ENCODE measurements around the gene TOLLIP.
A peak's percentile ranks its signal among the peaks of the same experiment; 100 is the strongest.

The TOLLIP gene

GRCh38 chr11:1226226-1226985, 83.0 kb downstream of the TOLLIP start:
- H3K27ac ChIP-seq (ENCODE audit: poor library complexity, severe bottlenecking): no peak overlapping the region
- ATAC-seq (ENCODE audit: low read depth): no peak
- no peak for TF ChIP-seq CTCF (IDR thresholded peaks at IDR 0.05; ENCODE audit: poor library complexity, severe bottlenecking)

GRCh38 chr11:1225386-1226225, 83.8 kb downstream of the TOLLIP start:
- Histone ChIP-seq H3K4me3 (ENCODE audit: severe bottlenecking) (no peak overlapping the region), H3K9me3 (ENCODE audit: severe bottlenecking) (no peaks in the 10 kb centered on the region), H3K4me1 (ENCODE audit: insufficient read depth, poor library complexity, severe bottlenecking) (no peaks in the 10 kb centered on the region), H3K27me3 (ENCODE audit: insufficient read depth, poor library complexity, severe bottlenecking) (peaks cover 30% of the 10 kb centered on the region), H3K27ac (ENCODE audit: poor library complexity, severe bottlenecking) (no peak overlapping the region), H3K36me3 (ENCODE audit: low read depth) (no peaks in the 10 kb centered on the region)
- ATAC-seq (ENCODE audit: low read depth): no peak
- TF ChIP-seq CTCF (IDR thresholded peaks at IDR 0.05; ENCODE audit: poor library complexity, severe bottlenecking): no peak
- peak; percentile 62 for DNase-seq (ENCODE audit: low spot score)

More at GRCh38 chr11:1226226-1226985, 83.0 kb downstream of the TOLLIP start:
- Histone ChIP-seq H3K9me3 (ENCODE audit: severe bottlenecking) (no peaks in the 10 kb centered on the region), H3K36me3 (ENCODE audit: low read depth) (no peaks in the 10 kb centered on the region), H3K4me3 (ENCODE audit: severe bottlenecking) (no peak overlapping the region), H3K4me1 (ENCODE audit: insufficient read depth, poor library complexity, severe bottlenecking) (no peaks in the 10 kb centered on the region), H3K27me3 (ENCODE audit: insufficient read depth, poor library complexity, severe bottlenecking) (peaks cover 35% of the 10 kb centered on the region)
- DNase-seq (ENCODE audit: low spot score): peak; percentile 53

DNA sequence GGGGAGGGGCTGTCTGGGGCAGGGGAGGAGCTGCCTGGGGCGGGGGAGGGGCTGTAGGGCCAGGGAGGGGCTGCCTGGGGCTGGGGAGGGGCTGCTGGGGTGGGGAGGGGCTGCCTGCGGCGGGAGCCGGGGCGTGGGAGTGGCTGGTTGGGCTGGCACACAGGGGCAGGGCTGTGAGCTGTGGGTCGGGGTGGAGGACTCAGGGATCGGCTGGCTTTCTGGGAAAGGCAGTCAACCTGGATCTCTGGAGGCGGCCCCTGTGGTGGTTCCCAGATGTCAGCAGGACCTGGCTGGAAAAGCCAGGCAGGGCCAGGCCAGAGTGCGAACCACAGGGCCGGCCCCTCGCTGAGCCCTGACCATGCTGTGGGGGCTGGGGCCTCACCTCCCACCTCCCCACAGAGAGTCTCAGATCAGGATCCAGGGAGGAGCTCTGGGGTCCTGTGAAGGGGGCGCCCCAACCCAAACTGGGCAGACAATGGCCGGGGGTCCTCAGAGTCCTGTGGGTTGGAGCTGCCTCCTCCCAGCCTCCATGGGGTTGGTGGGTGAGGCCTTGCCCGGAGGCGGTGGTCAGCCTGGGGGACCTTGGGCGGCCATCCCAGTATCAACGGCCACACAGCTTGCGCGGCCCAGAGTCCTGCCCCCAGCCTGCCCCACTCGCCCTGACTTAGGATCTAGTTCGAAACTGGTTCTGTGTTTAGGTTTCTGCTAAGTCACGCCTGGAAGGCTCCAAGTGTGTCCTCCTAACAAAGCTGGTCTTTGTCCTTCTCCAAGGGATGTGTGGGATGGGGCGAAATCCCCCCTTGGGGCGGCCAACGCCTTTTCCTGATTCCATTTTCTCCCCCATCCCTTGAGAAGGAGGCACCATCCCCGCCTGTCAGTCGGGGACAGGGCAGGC, 84.7 kb downstream of the TOLLIP start:
- no peak for TF ChIP-seq CTCF (IDR thresholded peaks at IDR 0.05; ENCODE audit: poor library complexity, severe bottlenecking)
- ATAC-seq (ENCODE audit: low read depth): no peak
- H3K27ac ChIP-seq (ENCODE audit: poor library complexity, severe bottlenecking): no peak overlapping the region
- peak; percentile 44 for DNase-seq (ENCODE audit: low spot score)
- no peak overlapping the region for H3K4me3 ChIP-seq (ENCODE audit: severe bottlenecking)
- H3K36me3 ChIP-seq (ENCODE audit: low read depth): no peaks in the 10 kb centered on the region
- no peaks in the 10 kb centered on the region for H3K4me1 ChIP-seq (ENCODE audit: insufficient read depth, poor library complexity, severe bottlenecking)
- peaks cover 26% of the 10 kb centered on the region for H3K27me3 ChIP-seq (ENCODE audit: insufficient read depth, poor library complexity, severe bottlenecking)
- H3K9me3 ChIP-seq (ENCODE audit: severe bottlenecking): no peaks in the 10 kb centered on the region

Data from RWPE2 (cell line).